Jurkat, Clone E6-1 (cell line): ENCODE data around the gene CYP2C8. TPM values are rescaled to one million over a fixed set of nuclear protein-coding genes. Genes with fewer than 3 reads are reported as not detected.
"Not testable (repeated sequence)": the region's sequence is repeated elsewhere in the genome, so short reads cannot be mapped to it uniquely, and the experiment has no call there.

Experiments
- DNase-seq: peaks from one replicate; pipeline ENCODE4 v3.0.0-alpha.2; 2011; ENCODE audit warnings: low read depth, low spot score
- H3K4me3 ChIP-seq: 2 replicates; pipeline ENCODE4 v1.5.1; 2011; ENCODE audit warnings: mild to moderate bottlenecking, low read length, control low read depth, moderate library complexity
- polyA plus RNA-seq: library from polyadenylated mRNA; unstranded; fragments of >200 nt; gene quantifications from one replicate; pipeline ENCODE4 v1.2.1, GENCODE V29; 2012; ENCODE audit warnings: missing spikeins; ENCODE audit not compliant: insufficient read length, insufficient read depth

The CYP2C8 gene
- not detected for polyA plus RNA-seq

DNA sequence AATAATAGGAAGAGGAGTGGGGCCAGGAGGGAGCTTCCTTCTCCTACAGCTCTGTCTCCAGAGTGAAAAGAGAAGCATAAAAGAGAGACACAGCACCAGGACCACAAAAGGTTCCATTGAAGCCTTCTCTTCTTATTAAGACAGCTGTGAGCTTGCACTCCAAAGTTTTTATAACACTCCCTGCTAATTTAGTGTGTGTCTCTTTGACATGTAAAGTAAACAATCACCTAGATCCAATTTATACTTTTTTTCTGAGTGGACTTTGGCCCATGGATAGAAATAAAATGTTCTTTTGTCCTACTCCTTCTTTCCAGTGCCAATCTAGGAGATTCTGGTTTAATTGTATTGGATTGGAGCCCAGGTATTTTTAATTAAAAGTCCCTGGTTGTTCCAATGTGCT lies at the start of gene CYP2C8:
CYP2C8 (minus strand) TSS at position 212 of the 400 bp plus-strand sequence; CDS start at position 117, 95 bp downstream.
- no peak for DNase-seq
- H3K4me3 ChIP-seq = no peak within 1 kb of the TSS

DNA sequence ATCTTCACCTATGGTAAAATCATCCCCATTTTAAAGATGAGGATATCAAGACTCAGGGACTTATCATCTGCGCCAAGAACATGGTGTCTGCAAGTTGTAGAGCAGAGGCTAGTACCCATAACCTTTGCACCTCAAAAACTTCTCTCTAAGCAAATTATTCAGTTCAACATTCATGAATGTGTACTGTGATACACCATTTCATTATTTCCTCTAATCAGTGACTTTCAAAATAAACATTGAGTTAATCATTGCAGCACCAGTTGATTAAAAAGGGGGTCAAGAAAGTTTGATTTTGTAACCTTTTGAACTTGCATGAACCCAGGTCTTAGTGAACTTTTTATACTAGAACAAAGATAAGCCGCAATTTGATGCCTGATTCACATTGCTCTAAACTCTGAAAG lies 47.6 kb upstream of the CYP2C8 start:
- no peak for DNase-seq
- H3K4me3 ChIP-seq = no peak overlapping the region

DNA sequence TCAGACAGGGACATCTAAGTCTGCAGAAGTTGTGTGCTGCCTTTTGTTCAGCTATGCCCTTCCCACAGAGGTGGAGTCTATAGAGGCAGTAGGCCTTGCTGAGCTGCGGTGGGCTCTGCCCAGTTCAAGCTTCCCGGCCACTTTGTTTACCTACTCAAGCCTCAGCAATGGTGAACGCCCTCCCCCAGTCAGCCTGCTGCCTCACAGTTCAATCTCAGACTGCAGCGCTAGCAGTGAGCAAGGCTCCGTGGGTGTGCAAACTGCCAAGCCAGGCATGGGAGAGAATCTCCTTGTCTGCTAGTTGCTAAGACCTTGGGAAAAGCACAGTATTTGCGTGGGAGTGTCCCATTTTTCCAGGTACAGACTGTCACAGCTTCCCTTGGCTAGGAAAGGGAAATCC lies 41.5 kb upstream of the CYP2C8 start:
- not testable (repeated sequence) for DNase-seq, H3K4me3 ChIP-seq

DNA sequence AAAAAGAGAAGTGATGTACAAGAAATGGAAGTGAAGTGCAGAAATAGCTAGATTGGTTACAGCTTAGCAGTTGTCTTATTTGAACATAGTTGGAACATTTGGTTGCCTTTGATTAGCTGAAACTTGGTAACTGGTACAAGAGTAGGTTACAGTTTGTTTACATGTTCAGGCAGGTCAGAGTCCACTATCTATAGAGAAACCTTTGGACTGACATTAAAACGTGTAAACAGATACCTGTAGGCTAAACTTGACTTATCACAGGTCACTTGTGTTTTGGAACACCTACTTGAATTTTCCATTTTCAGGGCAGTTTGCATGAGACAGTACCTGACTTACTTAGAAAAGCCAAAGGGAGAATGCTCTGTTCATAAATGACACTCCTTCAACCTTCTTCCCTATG lies 28.5 kb upstream of the CYP2C8 start:
- H3K4me3 ChIP-seq = no peak overlapping the region
- DNase-seq = no peak

DNA sequence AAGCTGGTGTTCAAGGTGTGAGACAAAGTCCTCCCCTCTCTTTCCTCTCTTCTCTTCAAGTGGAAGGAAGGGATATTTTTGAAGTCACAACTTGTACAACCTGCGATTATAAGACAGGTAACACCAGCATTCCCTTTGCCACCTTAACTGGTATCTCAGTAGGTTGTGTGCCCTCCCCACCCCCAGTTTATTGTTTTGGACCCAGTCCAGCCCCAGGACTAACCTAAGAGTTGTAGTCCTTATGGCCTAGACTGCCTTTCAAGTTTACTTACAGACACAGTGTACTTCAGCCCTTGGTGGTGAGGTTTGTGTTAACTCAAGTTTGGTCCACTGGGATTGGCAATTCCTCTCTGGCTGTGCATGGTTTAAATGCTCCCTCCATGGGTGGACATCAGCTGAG lies 26.8 kb upstream of the CYP2C8 start:
- no peak for DNase-seq
- no peak overlapping the region for H3K4me3 ChIP-seq

DNA sequence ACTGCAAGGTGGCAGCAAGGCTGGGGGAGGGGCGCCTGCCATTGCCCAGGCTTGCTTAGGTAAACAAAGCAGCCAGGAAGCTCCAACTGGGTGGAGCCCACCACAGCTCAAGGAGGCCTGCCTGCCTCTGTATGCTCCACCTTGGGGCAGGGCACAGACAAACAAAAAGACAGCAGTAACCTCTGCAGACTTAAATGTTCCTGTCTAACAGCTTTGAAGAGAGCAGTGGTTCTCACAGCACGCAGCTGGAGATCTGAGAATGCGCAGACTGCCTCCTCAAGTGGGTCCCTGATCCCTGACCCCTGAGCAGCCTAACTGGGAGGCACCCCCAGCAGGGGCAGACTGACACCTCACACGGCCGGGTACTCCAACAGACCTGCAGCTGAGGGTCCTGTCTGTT lies 10.3 kb upstream of the CYP2C8 start:
- DNase-seq, H3K4me3 ChIP-seq: not testable (repeated sequence)

DNA sequence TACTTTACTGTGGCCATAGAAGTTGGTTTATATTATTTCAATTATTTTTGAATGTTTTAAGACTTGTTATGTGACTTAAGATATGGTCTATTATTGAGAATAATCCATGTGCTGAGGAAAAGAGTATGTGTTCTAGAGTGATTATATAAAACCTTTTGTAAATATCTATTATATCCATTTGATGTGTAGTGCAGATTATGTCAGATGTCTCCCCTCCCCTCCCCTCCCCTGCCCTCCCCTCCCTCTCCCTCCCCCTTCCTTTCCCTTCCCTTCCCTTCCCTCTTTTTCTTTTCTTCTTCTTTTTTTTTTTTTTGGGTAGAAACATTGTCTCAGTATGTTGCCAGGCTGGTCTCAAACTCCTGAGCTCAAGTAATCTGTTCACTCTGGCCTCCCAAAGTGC lies 8.3 kb upstream of the CYP2C8 start:
- H3K4me3 ChIP-seq = no peak overlapping the region
- DNase-seq = no peak

DNA sequence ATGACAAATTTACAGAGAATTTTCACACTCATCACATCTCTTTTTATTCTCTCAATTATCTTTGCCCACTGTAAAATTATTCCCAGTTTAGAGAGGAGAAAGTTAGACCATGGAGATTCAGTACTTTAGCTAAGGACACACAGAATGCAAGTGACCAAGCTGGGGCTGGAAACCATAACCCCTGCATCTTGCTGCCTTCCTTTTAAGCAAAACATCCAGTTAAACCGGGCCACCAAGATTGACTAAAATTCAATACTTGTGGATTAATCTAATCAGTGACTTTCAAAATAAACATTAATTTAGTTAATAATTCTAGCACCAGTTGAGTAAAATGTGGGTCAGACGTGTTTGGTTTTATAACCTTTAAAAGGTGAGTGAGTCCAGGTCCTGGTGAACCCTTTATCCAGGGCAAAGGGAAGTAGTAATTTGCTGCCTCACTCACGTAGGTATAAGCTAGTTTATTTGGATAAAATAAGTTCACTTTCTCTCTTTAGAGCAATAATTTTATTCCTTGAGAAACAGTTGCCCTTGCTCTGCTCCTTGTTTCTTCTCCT lies 1.9 kb upstream of the CYP2C8 start:
- DNase-seq = no peak
- H3K4me3 ChIP-seq = no peak overlapping the region

DNA sequence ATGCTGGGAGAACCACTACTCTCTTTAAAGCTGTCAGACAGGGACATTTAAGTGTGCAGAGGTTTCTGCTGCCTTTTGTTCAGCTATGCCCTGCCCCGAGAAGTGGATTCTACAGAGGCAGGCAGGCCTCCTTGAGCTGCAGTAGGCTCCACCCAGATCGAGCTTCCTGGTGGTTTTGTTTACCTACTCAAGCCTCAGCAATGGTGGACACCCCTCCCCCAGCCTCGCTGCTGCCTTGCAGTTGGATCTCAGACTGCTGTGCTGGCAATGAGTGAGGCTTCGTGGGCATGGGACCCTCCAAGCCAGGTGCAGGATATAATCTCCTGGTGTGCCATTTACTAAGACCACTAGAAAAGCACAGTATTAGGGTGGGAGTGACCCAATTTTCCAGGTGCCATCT lies 5.2 kb downstream of the CYP2C8 start:
- not testable (repeated sequence) for DNase-seq, H3K4me3 ChIP-seq

DNA sequence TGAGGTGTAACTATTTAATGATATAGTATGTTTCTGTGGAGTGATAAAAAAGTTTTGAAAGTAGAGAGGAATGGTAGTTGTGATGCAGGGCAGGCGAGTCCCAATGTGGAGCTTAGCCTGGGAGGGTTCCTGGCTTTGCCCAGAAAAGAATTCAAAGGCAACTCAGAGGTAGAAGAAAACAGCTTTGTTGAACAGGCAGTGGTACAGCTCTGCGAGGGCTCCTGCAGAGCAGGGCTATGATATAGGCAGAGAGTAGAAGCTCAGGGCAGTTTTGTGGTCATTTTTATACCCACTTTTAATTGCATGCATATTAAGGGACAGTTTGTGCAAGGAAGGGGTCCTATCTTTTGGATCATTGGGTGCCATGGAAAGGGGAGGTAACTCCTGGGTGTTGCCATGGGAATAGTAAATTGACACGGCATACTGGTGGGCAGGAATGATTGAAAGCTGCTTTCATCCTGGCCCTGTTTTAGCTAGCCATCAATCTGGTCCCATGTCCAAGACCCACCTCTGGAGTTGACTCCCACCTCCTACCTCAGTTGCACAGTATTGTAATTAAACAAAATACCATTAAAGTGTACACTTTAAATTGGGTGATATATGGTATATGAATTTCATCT lies 12.4 kb downstream of the CYP2C8 start:
- no peak for DNase-seq
- no peak overlapping the region for H3K4me3 ChIP-seq

DNA sequence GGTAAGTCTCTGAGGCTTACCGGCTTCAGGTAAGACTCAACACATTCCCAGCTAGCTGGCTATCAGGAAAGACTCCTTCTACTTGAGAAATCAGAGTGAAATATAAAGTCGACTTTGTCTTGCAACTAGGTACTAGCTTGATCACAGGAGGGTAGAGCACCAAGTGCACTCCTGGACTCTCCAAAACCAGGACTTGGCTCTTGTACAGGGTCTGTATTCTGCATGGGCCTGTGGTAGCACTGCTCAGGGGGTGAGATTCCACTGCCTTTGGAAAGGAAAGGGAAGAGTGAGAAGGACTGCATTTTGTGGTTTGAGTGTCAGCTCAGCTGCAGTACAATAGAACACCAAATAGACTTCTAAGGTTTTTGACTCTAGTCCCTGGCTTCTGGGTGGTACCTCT lies 19.4 kb downstream of the CYP2C8 start:
- no peak for DNase-seq
- H3K4me3 ChIP-seq = no peak overlapping the region

DNA sequence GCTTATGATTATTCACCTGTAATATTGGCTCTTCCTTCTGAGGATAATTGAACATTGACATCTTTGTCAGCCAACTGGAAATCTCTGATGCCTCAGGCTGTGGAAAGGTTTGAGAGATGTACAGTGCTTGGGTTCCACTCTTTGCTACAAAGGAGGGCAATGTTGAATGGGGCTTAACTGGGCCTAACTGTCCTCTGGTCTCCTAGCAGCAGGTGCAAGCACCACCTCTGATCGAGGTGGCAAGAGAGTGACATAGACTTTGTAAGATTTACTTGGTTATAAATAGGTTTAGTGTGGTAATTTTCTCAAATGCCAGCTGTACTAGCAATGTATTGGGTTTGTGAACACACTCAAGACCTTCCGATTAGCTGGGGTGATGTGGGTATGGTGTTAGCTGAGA lies 21.1 kb downstream of the CYP2C8 start:
- H3K4me3 ChIP-seq = no peak overlapping the region
- DNase-seq = no peak

DNA sequence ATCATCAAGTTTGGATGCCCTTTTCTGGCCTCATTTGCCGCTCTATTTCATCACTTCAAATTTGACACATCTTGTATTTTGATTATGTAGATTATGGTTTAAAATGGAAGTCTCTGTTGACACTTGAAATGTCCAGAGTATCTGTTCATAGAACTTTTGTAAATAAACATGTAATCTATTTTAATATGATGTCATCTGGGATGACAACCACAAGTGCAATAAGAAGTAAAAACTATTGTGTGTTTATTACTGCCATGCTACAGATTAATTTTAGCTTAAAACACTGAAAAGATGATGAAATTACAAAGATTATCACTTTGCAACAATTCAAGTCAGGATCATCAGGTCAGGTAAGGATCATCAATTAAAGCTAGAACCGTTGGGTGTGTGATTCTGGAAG lies 30.0 kb downstream of the CYP2C8 start:
- H3K4me3 ChIP-seq = no peak overlapping the region
- no peak for DNase-seq

DNA sequence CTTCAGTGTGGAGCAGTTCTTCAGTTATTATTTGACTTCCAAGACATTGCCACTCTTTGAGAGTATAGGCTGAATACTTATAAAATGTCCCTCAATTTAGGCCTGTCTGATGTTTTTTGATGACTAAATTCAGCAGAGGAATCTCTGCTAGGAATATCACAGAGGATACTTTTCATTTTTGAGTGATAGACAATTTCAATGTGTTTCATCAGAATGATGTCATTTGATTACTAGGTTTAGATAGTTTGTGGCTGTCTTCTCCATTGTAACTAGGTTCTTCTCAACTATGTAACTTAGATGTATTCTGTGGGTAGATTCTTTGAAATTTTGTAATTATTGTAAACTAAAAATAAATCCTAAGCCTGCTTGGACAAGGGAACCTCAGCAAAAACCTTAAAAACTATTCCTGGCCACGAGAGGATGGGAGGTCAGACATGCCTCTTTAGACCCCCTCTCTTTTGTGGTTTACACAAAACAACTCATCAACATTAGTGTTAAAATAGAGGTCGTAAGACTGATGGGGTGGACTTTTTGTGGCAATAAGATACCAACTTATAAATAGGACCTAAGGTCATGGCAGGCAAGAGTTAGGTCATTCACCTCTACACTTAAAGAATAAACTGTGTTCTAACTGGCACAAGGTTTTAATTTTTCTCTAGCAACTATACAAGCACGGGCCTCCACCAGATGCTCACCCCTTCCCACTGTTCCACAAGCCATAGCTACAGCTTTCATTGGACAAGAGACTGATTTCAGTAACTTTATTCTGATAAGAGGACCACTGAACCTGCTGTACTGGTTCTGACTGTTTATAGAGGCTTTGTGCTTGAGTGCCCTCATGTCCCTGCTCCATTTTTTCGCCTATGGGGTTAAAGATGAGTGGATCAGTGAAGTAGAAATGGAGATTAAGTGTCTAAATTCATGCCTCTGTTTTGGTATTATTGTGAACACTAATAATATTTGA lies 33.7 kb downstream of the CYP2C8 start:
- H3K4me3 ChIP-seq = no peak overlapping the region
- DNase-seq = no peak

DNA sequence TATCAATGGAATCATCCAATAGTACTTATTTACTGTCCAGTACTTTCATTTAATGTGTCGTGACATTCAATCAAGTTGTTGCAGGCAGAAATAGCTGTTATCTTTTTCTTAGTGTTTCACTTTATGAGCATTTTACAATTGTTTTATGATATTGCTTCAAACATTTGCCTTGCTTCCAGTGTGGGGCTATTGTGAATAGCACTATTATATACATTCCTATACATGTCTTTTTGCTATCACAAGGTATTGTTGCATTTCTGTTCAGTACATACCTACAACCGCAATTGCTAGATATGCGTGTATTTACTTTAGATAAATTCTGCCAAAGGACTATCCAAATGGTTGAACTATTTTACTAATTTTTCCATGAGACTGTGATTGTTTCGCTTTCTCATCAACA lies 34.9 kb downstream of the CYP2C8 start:
- no peak overlapping the region for H3K4me3 ChIP-seq
- DNase-seq = no peak

DNA sequence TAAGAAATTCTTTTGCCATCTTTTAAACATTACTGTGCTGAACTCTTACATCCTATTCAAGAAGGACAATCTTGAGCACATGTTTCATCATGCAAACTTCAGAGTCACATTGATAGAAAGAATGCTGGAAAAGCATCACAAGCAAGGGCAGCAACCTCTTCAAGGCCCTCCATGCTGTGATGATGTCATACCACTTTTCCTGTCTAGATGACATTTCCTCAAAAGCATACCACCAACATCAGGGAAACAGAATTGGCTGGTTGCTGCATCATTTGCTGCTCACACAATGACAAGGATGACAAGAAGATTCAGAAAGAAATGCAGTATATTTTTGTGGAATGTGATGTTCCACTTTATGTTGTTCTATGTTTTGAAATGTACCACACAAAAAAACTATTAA lies 37.6 kb downstream of the CYP2C8 start:
- DNase-seq = no peak
- H3K4me3 ChIP-seq = no peak overlapping the region

DNA sequence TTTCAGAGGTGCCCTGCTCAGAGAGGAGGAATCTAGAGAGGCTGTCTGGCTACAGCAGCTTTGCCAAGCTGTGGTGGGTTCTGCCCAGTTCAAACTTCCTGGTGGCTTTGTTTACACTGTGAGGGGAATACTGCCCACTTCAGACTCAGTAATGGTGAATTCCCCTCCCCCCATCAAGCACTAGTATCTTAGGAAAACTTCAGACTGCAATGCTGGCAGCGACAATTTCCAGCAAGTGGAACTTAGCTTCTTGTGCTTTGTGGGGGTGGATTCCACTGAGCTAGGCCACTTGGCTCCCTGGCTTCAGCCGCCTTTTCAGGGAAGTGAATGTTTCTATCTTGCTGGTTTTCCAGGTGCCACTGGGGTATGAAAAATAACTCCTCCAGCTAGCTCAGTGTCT lies 42.8 kb downstream of the CYP2C8 start:
- H3K4me3 ChIP-seq = no peak overlapping the region
- DNase-seq = no peak

DNA sequence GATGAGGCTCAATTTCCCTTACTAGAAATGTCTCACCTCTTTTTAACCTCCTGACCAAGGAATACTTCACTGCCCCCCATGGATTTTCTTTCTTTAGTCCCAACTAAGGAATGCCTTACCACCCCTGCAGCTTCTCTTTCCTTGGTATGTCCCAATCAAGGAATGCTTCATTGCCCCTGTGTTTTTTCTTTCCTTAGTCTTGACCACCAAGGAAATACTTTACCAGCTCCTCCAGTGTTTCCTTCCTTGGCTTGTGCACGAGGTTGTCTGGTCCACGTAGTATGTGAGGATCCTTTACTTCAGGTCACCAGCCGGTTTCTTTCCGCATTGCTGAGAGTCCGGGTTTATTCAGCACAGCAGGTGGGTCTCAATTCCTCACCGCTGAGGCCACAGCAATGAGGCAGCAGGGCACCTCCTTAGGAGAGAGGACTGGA lies 71.5 kb downstream of the CYP2C8 start:
- H3K4me3 ChIP-seq = no peak overlapping the region
- DNase-seq = no peak

DNA sequence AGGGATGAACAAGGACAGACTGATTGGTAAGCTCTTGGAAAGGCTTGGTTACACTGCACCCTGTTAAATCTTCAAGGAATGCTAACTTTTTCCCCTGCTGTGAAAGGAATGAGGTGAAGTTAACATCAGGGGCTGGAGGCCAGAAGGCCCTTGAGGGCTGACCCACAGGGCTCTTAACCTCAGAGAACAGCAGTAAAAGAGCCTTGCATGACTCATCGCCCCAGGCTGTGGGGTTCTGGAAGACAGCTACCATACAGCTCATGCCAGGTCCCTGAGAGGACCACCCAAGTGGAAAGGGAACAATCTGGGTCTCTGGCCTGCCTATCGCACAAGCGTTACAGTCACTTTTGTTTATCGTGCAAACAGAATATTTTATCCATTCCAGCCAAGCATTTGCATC lies 76.5 kb downstream of the CYP2C8 start:
- DNase-seq = no peak
- H3K4me3 ChIP-seq = no peak overlapping the region

DNA sequence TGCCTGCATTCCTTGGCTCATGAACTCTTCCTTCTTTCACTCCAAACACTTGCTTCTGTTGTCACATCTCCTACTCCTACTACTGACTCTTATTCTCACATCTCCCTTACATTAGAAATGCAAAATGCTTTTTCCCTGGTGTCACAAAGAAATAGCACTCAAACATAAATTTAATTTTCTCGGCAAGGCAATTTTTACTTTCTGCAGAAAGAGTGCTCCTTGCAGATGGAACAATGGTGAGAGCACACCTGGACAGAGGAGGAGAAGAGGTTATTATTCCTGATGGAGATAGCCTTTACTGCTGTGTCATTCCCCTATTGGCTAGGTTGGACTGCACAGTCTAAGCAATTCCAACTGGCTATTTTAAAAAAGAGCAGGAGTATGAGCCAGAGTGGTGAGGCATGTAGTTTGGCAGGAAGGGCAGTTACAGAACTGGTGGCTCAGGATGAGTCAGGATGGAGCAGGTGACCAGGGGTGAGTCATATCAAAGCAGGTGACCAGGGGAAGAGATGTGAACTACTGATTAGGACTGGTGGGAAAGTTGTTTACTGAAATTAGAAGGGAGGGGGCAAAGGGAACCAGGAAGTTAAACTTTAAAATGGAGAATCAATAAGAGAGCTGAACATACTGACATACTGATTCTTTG lies 77.9 kb downstream of the CYP2C8 start:
- no peak overlapping the region for H3K4me3 ChIP-seq
- DNase-seq = no peak
